K562 (cell line): Measurements from ENCODE around the gene CLIC5. TPM values are rescaled to one million over a fixed set of nuclear protein-coding genes. Genes with fewer than 3 reads are reported as not detected.

Experiments
- ARID1B ChIP-seq: fragments of 450-650 bp; IDR thresholded peaks from 2 replicates; pipeline ENCODE4 v1.6.1; 2016; ENCODE audit warnings: antibody characterized with exemption, mild to moderate bottlenecking, inconsistent platforms
- ATF1 ChIP-seq, 2 experiments: fragments of 450-650 bp in 1 of 2; IDR thresholded peaks; 2 replicates each; pipeline ENCODE4 v1.6.1; 2016; ENCODE audit warnings: missing compliant biosample characterization in 1 of 2, missing genetic modification characterization in 1 of 2
- ATF2 ChIP-seq: sonication (generic); formaldehyde crosslinking; IDR thresholded peaks from 2 replicates; pipeline ENCODE4 v1.8.1; 2022; ENCODE audit warnings: missing genetic modification reagents
- ESRRB ChIP-seq: fragments of 250-450 bp; sonication (Bioruptor Pico); IDR thresholded peaks from 2 replicates; pipeline ENCODE4 v1.5.0; 2020; ENCODE audit warnings: mild to moderate bottlenecking, moderate library complexity, borderline replicate concordance
- HNRNPLL ChIP-seq: fragments of 200-400 bp; formaldehyde crosslinking; IDR thresholded peaks from 2 replicates; pipeline ENCODE4 v1.6.1; 2017; ENCODE audit warnings: low read length, low read depth, mild to moderate bottlenecking; ENCODE audit not compliant: poor library complexity, severe bottlenecking
- KAT7 ChIP-seq: sonication (generic); formaldehyde crosslinking; IDR thresholded peaks from 2 replicates; pipeline ENCODE4 v1.8.0; 2022; ENCODE audit warnings: missing genetic modification reagents, mild to moderate bottlenecking, borderline replicate concordance
- NR1H2 ChIP-seq: sonication (generic); formaldehyde crosslinking; IDR thresholded peaks from 2 replicates; pipeline ENCODE4 v1.4.0; 2020; ENCODE audit warnings: mild to moderate bottlenecking, missing genetic modification reagents
- RBM14 ChIP-seq: fragments of 200-400 bp; formaldehyde crosslinking; IDR thresholded peaks from 2 replicates; pipeline ENCODE4 v1.6.1; 2018; ENCODE audit warnings: low read depth, mild to moderate bottlenecking, low read length, moderate library complexity, borderline replicate concordance; ENCODE audit not compliant: insufficient read depth
- SRSF3 ChIP-seq: fragments of 200-400 bp; formaldehyde crosslinking; IDR thresholded peaks from 2 replicates; pipeline ENCODE4 v1.6.1; 2016; ENCODE audit warnings: mild to moderate bottlenecking, low read length, moderate library complexity; ENCODE audit not compliant: insufficient read depth
- ZNF551 ChIP-seq: fragments of 250-450 bp; sonication (Bioruptor Pico); IDR thresholded peaks from 2 replicates; pipeline ENCODE4 v1.5.0; 2021; ENCODE audit warnings: mild to moderate bottlenecking, moderate library complexity
- polyA plus RNA-seq, 8 experiments: library from polyadenylated mRNA; depleted of rRNA in 4 of 8; stranded (reverse) in 5 of 8; unstranded in 3 of 8; fragments of >200 nt; fragmentation: Nextera tagmentation in 2 of 8; fragmentation: Illumina TruSeq in 1 of 8; extraction: Ambion mirVana in 2 of 8; extraction: Trizol in 1 of 8; gene quantifications; 2 replicates each; pipeline versions ENCODE4 v1.2.1 to v1.2.3, GENCODE V29; 2011 to 2014; ENCODE audit warnings: inconsistent platforms in 1 of 8, missing spikeins in 1 of 8
- total RNA-seq, 7 experiments: library from RNA; depleted of rRNA in 6 of 7; stranded (reverse); fragments of >200 nt in 6 of 7; fragmentation: Illumina TruSeq in 2 of 7; extraction: Trizol in 2 of 7; gene quantifications; 2 replicates each; pipeline versions ENCODE4 v1.2.1 to v1.2.3, GENCODE V29; 2011 to 2021; ENCODE audit warnings: low replicate concordance in 1 of 7
- TF ChIP-seq, protein P1 (sequence below), 2 experiments: fragments of 450-650 bp in 1 of 2; sonication (generic) in 1 of 2; formaldehyde crosslinking in 1 of 2; IDR thresholded peaks; 2 replicates each; pipeline versions ENCODE4 v1.7.1 to v1.9.0; 2016 to 2022; ENCODE audit warnings: inconsistent platforms in 1 of 2, mild to moderate bottlenecking in 1 of 2, missing genetic modification reagents in 1 of 2

The CLIC5 gene
- total and polyA plus RNA-seq, 9 of the 15 experiments (the other 6 are each of a cell fraction or from before 2014, with no cell fraction given): 0.31 TPM; not detected in 8

DNA sequence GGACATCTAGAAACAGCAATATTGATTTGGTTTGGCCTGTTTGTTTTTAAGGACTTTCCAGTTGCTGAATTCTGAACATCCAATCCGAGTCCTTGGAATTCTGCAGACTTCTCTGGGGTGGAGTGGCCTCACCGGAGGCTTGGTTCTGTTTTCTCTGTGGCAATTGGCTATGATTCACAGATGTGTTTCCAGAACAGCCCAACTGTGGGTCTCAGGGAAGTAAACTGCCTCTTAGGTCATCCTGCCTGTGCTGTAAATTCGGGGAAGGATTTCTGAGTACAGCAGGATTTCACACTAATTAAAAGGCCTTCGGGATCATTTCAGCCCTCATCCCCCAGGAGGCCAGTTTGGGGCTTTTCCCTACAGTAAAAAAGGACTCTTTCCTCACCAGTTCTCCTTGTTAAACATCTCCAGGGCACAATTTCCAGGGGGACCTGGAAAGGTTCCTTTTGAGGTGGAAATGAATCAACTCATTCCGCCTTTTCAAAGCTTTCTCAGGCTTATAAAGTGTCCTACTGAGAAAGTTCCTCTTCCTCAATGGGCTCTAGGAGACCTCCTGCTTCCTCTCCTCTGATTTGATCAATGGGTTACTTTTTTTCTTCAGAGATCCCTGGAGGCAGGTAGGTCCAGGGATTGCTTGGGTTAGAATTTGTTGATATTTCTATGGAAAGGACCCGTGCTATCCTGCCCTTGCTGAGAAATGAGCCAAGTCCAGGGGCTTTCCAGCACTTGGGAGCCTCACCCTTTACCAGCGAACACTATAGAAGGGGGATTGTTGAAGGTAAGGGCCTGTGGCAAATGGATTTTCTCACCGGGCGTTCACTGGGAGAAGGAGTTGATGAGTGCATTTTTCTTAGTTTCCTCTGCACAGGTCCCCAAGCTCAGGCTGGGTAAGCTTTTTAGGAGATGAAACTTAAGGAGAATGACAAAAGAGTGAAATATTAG is 114.6 kb downstream of the CLIC5 start (continued):
- TF ChIP-seq SRSF3 (no peak), ESRRB (CRISPR knock-in tag) (no peak), HNRNPLL (no peak), ARID1B (no peak), KAT7 (CRISPR knock-in tag) (no peak), NR1H2 (CRISPR knock-in tag) (no peak), ATF2 (CRISPR knock-in tag) (no peak), ATF1 (CRISPR knock-in tag; IDR thresholded peaks at IDR 0.05) (no peak), ATF1 (tag; IDR thresholded peaks at IDR 0.05) (no peak), ZNF551 (CRISPR knock-in tag) (no peak), RBM14 (no peak)
- TF ChIP-seq, protein P1, sequence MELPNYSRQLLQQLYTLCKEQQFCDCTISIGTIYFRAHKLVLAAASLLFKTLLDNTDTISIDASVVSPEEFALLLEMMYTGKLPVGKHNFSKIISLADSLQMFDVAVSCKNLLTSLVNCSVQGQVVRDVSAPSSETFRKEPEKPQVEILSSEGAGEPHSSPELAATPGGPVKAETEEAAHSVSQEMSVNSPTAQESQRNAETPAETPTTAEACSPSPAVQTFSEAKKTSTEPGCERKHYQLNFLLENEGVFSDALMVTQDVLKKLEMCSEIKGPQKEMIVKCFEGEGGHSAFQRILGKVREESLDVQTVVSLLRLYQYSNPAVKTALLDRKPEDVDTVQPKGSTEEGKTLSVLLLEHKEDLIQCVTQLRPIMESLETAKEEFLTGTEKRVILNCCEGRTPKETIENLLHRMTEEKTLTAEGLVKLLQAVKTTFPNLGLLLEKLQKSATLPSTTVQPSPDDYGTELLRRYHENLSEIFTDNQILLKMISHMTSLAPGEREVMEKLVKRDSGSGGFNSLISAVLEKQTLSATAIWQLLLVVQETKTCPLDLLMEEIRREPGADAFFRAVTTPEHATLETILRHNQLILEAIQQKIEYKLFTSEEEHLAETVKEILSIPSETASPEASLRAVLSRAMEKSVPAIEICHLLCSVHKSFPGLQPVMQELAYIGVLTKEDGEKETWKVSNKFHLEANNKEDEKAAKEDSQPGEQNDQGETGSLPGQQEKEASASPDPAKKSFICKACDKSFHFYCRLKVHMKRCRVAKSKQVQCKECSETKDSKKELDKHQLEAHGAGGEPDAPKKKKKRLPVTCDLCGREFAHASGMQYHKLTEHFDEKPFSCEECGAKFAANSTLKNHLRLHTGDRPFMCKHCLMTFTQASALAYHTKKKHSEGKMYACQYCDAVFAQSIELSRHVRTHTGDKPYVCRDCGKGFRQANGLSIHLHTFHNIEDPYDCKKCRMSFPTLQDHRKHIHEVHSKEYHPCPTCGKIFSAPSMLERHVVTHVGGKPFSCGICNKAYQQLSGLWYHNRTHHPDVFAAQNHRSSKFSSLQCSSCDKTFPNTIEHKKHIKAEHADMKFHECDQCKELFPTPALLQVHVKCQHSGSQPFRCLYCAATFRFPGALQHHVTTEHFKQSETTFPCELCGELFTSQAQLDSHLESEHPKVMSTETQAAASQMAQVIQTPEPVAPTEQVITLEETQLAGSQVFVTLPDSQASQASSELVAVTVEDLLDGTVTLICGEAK (IDR thresholded peaks at IDR 0.05): no peak
- TF ChIP-seq, protein P1 (CRISPR knock-in tag; IDR thresholded peaks at IDR 0.05): no peak
